22Rv1 (cell line): ENCODE measurements around the gene LAMTOR4.

Source experiments
- ZFX ChIP-seq: fragments of 450-650 bp; IDR thresholded peaks from 2 replicates; pipeline ENCODE4 v1.6.1; 2017; ENCODE audit warnings: antibody characterized with exemption, borderline replicate concordance
- TF ChIP-seq, protein P1 (sequence below): fragments of 450-650 bp; IDR thresholded peaks from 2 replicates; pipeline ENCODE4 v1.5.1; 2017; ENCODE audit warnings: mild to moderate bottlenecking

- TF ChIP-seq, protein P1, sequence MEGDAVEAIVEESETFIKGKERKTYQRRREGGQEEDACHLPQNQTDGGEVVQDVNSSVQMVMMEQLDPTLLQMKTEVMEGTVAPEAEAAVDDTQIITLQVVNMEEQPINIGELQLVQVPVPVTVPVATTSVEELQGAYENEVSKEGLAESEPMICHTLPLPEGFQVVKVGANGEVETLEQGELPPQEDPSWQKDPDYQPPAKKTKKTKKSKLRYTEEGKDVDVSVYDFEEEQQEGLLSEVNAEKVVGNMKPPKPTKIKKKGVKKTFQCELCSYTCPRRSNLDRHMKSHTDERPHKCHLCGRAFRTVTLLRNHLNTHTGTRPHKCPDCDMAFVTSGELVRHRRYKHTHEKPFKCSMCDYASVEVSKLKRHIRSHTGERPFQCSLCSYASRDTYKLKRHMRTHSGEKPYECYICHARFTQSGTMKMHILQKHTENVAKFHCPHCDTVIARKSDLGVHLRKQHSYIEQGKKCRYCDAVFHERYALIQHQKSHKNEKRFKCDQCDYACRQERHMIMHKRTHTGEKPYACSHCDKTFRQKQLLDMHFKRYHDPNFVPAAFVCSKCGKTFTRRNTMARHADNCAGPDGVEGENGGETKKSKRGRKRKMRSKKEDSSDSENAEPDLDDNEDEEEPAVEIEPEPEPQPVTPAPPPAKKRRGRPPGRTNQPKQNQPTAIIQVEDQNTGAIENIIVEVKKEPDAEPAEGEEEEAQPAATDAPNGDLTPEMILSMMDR = no peak
- no peak for TF ChIP-seq ZFX
These were observed 526 bp upstream of the LAMTOR4 start for GRCh38 chr7:100148225-100148558.
